ENCODE measurements around the gene SMURF2.

Gene SMURF2

GRCh38 chr17:64536913-64537312 is 125.2 kb downstream of the SMURF2 start:
- DNase-seq (ENCODE audit: low read depth) = no peak

GRCh38 chr17:64535357-64535756 is 126.8 kb downstream of the SMURF2 start:
- DNase-seq (ENCODE audit: low read depth) = no peak

GRCh38 chr17:64534187-64534586 is 127.9 kb downstream of the SMURF2 start:
- DNase-seq (ENCODE audit: low read depth) = no peak

- DNase-seq (ENCODE audit: low read depth) = no peak
Observed at GRCh38 chr17:64533784-64534183, 128.3 kb downstream of the SMURF2 start.

- DNase-seq (ENCODE audit: low read depth) = no peak
Observed at GRCh38 chr17:64532409-64532808, 129.7 kb downstream of the SMURF2 start.

- DNase-seq (ENCODE audit: low read depth) = no peak
Observed at GRCh38 chr17:64531955-64532371, 130.1 kb downstream of the SMURF2 start.

GRCh38 chr17:64529221-64529620 is 132.9 kb downstream of the SMURF2 start:
- no peak for DNase-seq (ENCODE audit: low read depth)

GRCh38 chr17:64527914-64528313 is 134.2 kb downstream of the SMURF2 start:
- DNase-seq (ENCODE audit: low read depth) = no peak

- no peak for DNase-seq (ENCODE audit: low read depth)
Observed at GRCh38 chr17:64520359-64520758, 141.7 kb downstream of the SMURF2 start.

- no peak for DNase-seq (ENCODE audit: low read depth)
Observed at GRCh38 chr17:64519601-64520000, 142.5 kb downstream of the SMURF2 start.

- no peak for DNase-seq (ENCODE audit: low read depth)
Observed at GRCh38 chr17:64515829-64516228, 146.3 kb downstream of the SMURF2 start.

- no peak for DNase-seq (ENCODE audit: low read depth)
Observed at GRCh38 chr17:64515419-64515818, 146.7 kb downstream of the SMURF2 start.

- no peak for DNase-seq (ENCODE audit: low read depth)
Observed at GRCh38 chr17:64509179-64509578, 152.9 kb downstream of the SMURF2 start.

GRCh38 chr17:64508683-64509082 is 153.4 kb downstream of the SMURF2 start:
- no peak for DNase-seq (ENCODE audit: low read depth)

GRCh38 chr17:64507413-64507782 is 154.7 kb downstream of the SMURF2 start:
- peak; percentile 51 for DNase-seq (ENCODE audit: low read depth)

GRCh38 chr17:64506576-64507412 is 155.3 kb downstream of the SMURF2 start, which contains the start of gene CEP95:
Gene CEP95, plus strand, starts transcription at chr17:64506977. Its CDS starts 121 bp downstream, at chr17:64507098.
- peak; percentile 91 for DNase-seq (ENCODE audit: low read depth)

- DNase-seq (ENCODE audit: low read depth) = peak; percentile 71
Observed at GRCh38 chr17:64506201-64506575, 155.9 kb downstream of the SMURF2 start, which contains the start of gene DDX5. Gene DDX5, minus strand, starts transcription at chr17:64506289. Its CDS starts 170 bp downstream, at chr17:64506119.

GRCh38 chr17:64505340-64506200 is 156.5 kb downstream of the SMURF2 start:
- no peak for DNase-seq (ENCODE audit: low read depth)

- DNase-seq (ENCODE audit: low read depth) = no peak
Observed at GRCh38 chr17:64504769-64505339, 157.3 kb downstream of the SMURF2 start.

- no peak for DNase-seq (ENCODE audit: low read depth)
Observed at GRCh38 chr17:64503821-64504768, 158.0 kb downstream of the SMURF2 start.

- no peak for DNase-seq (ENCODE audit: low read depth)
Observed at GRCh38 chr17:64503341-64503740, 158.8 kb downstream of the SMURF2 start.
